ENCODE data around the gene KCNIP1. TPM values are rescaled to one million over a fixed set of nuclear protein-coding genes. Genes with fewer than 3 reads are reported as not detected.

The KCNIP1 gene
- total and polyA plus RNA-seq, 2 of the 13 experiments (the other 11 are each of a cell fraction or from before 2014, with no cell fraction given) = not detected

DNA sequence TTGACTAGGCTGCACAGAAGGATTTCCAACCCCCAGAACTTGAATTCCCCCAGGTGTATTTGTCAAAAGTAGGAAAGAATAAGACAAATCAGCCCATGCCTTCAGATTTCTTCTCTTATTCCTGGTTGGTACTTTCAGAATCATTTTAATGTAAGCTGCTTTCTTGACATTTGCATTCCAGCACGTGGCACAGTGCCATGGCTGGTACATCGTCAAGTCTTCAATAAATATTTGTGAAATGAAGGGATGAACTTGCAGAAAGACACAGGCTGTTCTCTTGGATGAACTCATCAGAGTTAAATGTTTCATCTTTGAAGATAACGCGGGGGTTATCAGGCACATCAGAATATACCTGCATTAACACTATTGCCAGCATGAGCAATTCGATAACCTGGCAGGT is 14.5 kb downstream of the KCNIP1 start (continued):
- no peak for TF ChIP-seq SNAPC4 (CRISPR knock-in tag; IDR thresholded peaks at IDR 0.05)
- no peak for TF ChIP-seq ZFYVE20 (CRISPR knock-in tag; IDR thresholded peaks at IDR 0.05; ENCODE audit: borderline replicate concordance, low read depth)
- TF ChIP-seq ZSCAN22 (CRISPR knock-in tag; IDR thresholded peaks at IDR 0.05) = no peak

DNA sequence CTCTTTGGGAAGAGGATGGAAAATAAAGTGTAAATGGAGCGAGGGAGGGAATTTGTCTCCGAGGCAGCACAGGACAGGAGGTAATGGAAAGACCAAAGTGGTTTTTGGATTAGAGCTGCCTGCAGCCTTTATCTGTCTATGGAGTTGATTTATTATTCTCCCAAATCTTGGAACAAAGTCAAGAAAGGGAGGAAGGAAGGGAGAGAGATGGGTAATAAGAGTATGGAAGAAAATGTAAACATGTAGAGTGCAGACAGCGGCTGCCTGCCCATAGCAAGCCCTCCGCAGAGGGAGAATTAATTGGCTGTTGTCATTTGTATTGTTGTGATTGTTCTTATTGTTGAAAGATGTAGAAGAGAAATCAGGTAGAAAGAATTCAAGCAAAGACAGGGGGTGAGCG is 15.7 kb downstream of the KCNIP1 start:
- ChIA-PET POLR2A (no interaction called here), CTCF (ENCODE audit: low intra/inter-chr PET ratio, low total read pairs) (no interaction called here)
- Histone ChIP-seq H2AFZ (ENCODE audit: low read length) (no peak overlapping the region), H4K20me1 (ENCODE audit: insufficient read depth, low read length) (no peaks in the 10 kb centered on the region), H3K9me3 (ENCODE audit: low read length) (no peaks in the 10 kb centered on the region), H3K27ac (ENCODE audit: extremely low read length, insufficient read depth, low read length) (no peak overlapping the region), H3K36me3 (replicated peaks in 1 of 2; ENCODE audit: control insufficient read depth in 1 of 2, insufficient read depth in 2 of 2, low read length in 2 of 2) (no peaks in the 10 kb centered on the region), H3K4me1 (ENCODE audit: insufficient read depth, low read length) (no peaks in the 10 kb centered on the region), H3K27me3 (ENCODE audit: control insufficient read depth in 1 of 2, insufficient read depth in 2 of 2, low read length in 2 of 2) (peaks cover 0 to 3% of the 10 kb centered on the region in 2 experiments; a peak in 2 of 5 replicates), H3K4me3 (replicated peaks in 1 of 3; ENCODE audit: insufficient read depth in 1 of 3, low read depth in 2 of 3, low read length in 3 of 3) (no peak overlapping the region), H3K4me2 (ENCODE audit: low read depth, low read length) (no peak overlapping the region), H3K79me2 (ENCODE audit: insufficient read depth, low read length) (no peaks in the 10 kb centered on the region), H3K9ac (ENCODE audit: insufficient read depth, low read depth, low read length) (no peak overlapping the region)
- in situ Hi-C loops (cut with HindIII; ENCODE audit: extremely low pct_ligation_motif_present, low pct_unique_long_range_greater_than_20kb) (no loop called here), intact Hi-C loops (cut with micrococcal nuclease; ENCODE audit: unreplicated experiment) (no loop called here)
- no TSS peak for BruUV-seq (replicated peaks)
- WGBS (ENCODE audit: low lambda C conversion rate) = 19% methylated on average over 5 of the region's 5 CpGs
- FAIRE-seq (no peak), DNase-seq (ENCODE audit: low spot score) (no peak), ATAC-seq (no peak)
- no peak for TF ChIP-seq MAFK (conservative IDR thresholded peaks at IDR 0.05 in 1 of 2, IDR thresholded peaks at IDR 0.05 in 1 of 2; ENCODE audit: low read length in 2 of 2)
- no peak for TF ChIP-seq ELF4 (CRISPR knock-in tag; IDR thresholded peaks at IDR 0.05; ENCODE audit: borderline replicate concordance)
- TF ChIP-seq TFE3 (CRISPR knock-in tag; IDR thresholded peaks at IDR 0.05) = no peak
- no peak for TF ChIP-seq ZBTB46 (CRISPR knock-in tag; IDR thresholded peaks at IDR 0.05; ENCODE audit: borderline replicate concordance)
- TF ChIP-seq, protein P1, sequence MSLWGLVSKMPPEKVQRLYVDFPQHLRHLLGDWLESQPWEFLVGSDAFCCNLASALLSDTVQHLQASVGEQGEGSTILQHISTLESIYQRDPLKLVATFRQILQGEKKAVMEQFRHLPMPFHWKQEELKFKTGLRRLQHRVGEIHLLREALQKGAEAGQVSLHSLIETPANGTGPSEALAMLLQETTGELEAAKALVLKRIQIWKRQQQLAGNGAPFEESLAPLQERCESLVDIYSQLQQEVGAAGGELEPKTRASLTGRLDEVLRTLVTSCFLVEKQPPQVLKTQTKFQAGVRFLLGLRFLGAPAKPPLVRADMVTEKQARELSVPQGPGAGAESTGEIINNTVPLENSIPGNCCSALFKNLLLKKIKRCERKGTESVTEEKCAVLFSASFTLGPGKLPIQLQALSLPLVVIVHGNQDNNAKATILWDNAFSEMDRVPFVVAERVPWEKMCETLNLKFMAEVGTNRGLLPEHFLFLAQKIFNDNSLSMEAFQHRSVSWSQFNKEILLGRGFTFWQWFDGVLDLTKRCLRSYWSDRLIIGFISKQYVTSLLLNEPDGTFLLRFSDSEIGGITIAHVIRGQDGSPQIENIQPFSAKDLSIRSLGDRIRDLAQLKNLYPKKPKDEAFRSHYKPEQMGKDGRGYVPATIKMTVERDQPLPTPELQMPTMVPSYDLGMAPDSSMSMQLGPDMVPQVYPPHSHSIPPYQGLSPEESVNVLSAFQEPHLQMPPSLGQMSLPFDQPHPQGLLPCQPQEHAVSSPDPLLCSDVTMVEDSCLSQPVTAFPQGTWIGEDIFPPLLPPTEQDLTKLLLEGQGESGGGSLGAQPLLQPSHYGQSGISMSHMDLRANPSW (CRISPR knock-in tag; IDR thresholded peaks at IDR 0.05; ENCODE audit: borderline replicate concordance) = no peak
- no peak for TF ChIP-seq ZNF674 (CRISPR knock-in tag; IDR thresholded peaks at IDR 0.05; ENCODE audit: low read depth)
- no peak for TF ChIP-seq KLF6 (CRISPR knock-in tag; IDR thresholded peaks at IDR 0.05)
- no peak for TF ChIP-seq HOXA3 (CRISPR knock-in tag; IDR thresholded peaks at IDR 0.05)
- no peak for TF ChIP-seq GTF2F1 (IDR thresholded peaks at IDR 0.05; ENCODE audit: low read length)
- TF ChIP-seq ZBTB21 (CRISPR knock-in tag; IDR thresholded peaks at IDR 0.05) = no peak

All from HepG2 (cell line).